Hepatocyte (in vitro differentiated cells): ENCODE measurements around the gene PLCB2. TPM values are rescaled to one million over a fixed set of nuclear protein-coding genes. Genes with fewer than 3 reads are reported as not detected.

ENCODE experiments used
- DNase-seq: peaks from one replicate; pipeline ENCODE4 v3.0.0-alpha.2; 2016; ENCODE audit warnings: low spot score
- H2AFZ ChIP-seq: fragments of 200-600 bp; sonication (generic); 2 replicates; pipeline ENCODE4 v1.6.0; 2016; ENCODE audit warnings: antibody characterized with exemption, mild to moderate bottlenecking
- H3K27ac ChIP-seq: fragments of 200-600 bp; sonication (generic); 2 replicates; pipeline ENCODE4 v1.5.1; 2016; ENCODE audit warnings: mild to moderate bottlenecking
- H3K27me3 ChIP-seq: fragments of 200-600 bp; sonication (generic); 2 replicates; pipeline ENCODE4 v1.6.1; 2016
- H3K36me3 ChIP-seq: fragments of 200-600 bp; sonication (generic); replicated peaks from 2 replicates; pipeline ENCODE4 v1.5.1; 2016; ENCODE audit warnings: low read depth; ENCODE audit not compliant: insufficient read depth
- H3K4me1 ChIP-seq: fragments of 200-600 bp; sonication (generic); 2 replicates; pipeline ENCODE4 v1.5.1; 2016; ENCODE audit warnings: mild to moderate bottlenecking, moderate library complexity; ENCODE audit not compliant: insufficient read depth
- H3K4me2 ChIP-seq: fragments of 200-600 bp; sonication (generic); 2 replicates; pipeline ENCODE4 v1.6.0; 2016
- H3K4me3 ChIP-seq: fragments of 200-600 bp; sonication (generic); 2 replicates; pipeline ENCODE4 v1.5.1; 2016; ENCODE audit warnings: mild to moderate bottlenecking
- H3K79me2 ChIP-seq: fragments of 200-600 bp; sonication (generic); 2 replicates; pipeline ENCODE4 v1.6.0; 2017; ENCODE audit warnings: mild to moderate bottlenecking
- H3K9me2 ChIP-seq: fragments of 200-600 bp; sonication (generic); replicated peaks from 2 replicates; pipeline ENCODE4 v1.6.0; 2017; ENCODE audit warnings: mild to moderate bottlenecking; ENCODE audit not compliant: insufficient read depth
- H3K9me3 ChIP-seq: fragments of 200-600 bp; sonication (generic); 2 replicates; pipeline ENCODE4 v1.5.1; 2016; ENCODE audit warnings: low read depth, mild to moderate bottlenecking
- H4K20me1 ChIP-seq: fragments of 200-600 bp; sonication (generic); 2 replicates; pipeline ENCODE4 v1.6.0; 2016; ENCODE audit warnings: mild to moderate bottlenecking; ENCODE audit not compliant: insufficient read depth, poor library complexity, severe bottlenecking
- EZH2 ChIP-seq: fragments of 200-600 bp; sonication (generic); IDR thresholded peaks from 2 replicates; pipeline ENCODE4 v1.6.1; 2016; ENCODE audit warnings: antibody characterized with exemption, mild to moderate bottlenecking, borderline replicate concordance
- EZH2phosphoT487 ChIP-seq: fragments of 200-600 bp; sonication (generic); IDR thresholded peaks from one replicate; pipeline ENCODE4 v1.6.1; 2018; ENCODE audit warnings: antibody characterized with exemption, mild to moderate bottlenecking, low read depth, moderate library complexity; ENCODE audit not compliant: unreplicated experiment, severe bottlenecking
- WGBS: methylation state at CpG from one replicate; pipeline ENCODE4 v1.1.6; 2016; ENCODE audit warnings: low lambda C conversion rate; ENCODE audit errors: missing lambda C conversion rate; 5-methylcytosine and 5-hydroxymethylcytosine counted together
- polyA plus RNA-seq: library from polyadenylated mRNA; unstranded; fragments of >200 nt; fragmentation: Nextera tagmentation; extraction: Ambion mirVana; gene quantifications from 2 replicates; pipeline ENCODE4 v1.2.1, GENCODE V29; 2016
- total RNA-seq: library from RNA; depleted of rRNA; stranded (reverse); fragments of >200 nt; gene quantifications from 2 replicates; pipeline ENCODE4 v1.2.3, GENCODE V29; 2014
- TF ChIP-seq, protein P1 (sequence below): fragments of 200-600 bp; sonication (generic); IDR thresholded peaks from 2 replicates; pipeline ENCODE4 v1.5.1; 2016; ENCODE audit warnings: antibody characterized with exemption, mild to moderate bottlenecking; ENCODE audit not compliant: poor library complexity

PLCB2 gene
- total and polyA plus RNA-seq, 2 experiments from 2014 or later, result 1.7 to 4.4 TPM

DNA sequence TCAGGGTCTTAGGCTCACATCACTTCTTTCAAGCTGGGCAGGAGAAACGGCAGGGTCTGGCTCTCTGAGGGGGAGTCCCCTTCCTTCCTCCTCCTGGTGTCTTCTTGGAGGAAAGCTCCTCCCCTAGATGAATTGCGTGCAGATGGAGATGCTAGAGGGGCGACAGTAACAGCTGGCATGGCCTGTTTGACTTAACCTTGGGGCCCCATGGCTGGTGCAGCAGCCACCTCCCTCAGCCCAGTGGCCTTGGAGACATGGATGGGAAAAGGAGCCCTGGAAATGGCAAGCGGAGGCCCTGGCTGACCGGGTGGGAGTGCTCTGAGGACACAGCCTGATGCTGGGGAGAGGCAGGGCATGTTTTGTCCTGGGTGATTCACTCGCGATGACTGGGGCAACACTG is 48.7 kb downstream of the PLCB2 start:
- Histone ChIP-seq H3K4me2 (no peak overlapping the region), H3K9me2 (no peaks in the 10 kb centered on the region), H3K79me2 (no peaks in the 10 kb centered on the region), H3K4me3 (no peak overlapping the region), H3K36me3 (no peaks in the 10 kb centered on the region), H3K9me3 (no peaks in the 10 kb centered on the region), H4K20me1 (no peaks in the 10 kb centered on the region), H3K27me3 (peaks cover 3% of the 10 kb centered on the region), H2AFZ (no peak overlapping the region), H3K4me1 (peaks cover 11% of the 10 kb centered on the region), H3K27ac (no peak overlapping the region)
- WGBS, result 69% methylated on average over 7 of the region's 7 CpGs
- TF ChIP-seq EZH2phosphoT487 (no peak), EZH2 (no peak)
- TF ChIP-seq, protein P1, sequence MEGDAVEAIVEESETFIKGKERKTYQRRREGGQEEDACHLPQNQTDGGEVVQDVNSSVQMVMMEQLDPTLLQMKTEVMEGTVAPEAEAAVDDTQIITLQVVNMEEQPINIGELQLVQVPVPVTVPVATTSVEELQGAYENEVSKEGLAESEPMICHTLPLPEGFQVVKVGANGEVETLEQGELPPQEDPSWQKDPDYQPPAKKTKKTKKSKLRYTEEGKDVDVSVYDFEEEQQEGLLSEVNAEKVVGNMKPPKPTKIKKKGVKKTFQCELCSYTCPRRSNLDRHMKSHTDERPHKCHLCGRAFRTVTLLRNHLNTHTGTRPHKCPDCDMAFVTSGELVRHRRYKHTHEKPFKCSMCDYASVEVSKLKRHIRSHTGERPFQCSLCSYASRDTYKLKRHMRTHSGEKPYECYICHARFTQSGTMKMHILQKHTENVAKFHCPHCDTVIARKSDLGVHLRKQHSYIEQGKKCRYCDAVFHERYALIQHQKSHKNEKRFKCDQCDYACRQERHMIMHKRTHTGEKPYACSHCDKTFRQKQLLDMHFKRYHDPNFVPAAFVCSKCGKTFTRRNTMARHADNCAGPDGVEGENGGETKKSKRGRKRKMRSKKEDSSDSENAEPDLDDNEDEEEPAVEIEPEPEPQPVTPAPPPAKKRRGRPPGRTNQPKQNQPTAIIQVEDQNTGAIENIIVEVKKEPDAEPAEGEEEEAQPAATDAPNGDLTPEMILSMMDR, result no peak
- no peak for DNase-seq

DNA sequence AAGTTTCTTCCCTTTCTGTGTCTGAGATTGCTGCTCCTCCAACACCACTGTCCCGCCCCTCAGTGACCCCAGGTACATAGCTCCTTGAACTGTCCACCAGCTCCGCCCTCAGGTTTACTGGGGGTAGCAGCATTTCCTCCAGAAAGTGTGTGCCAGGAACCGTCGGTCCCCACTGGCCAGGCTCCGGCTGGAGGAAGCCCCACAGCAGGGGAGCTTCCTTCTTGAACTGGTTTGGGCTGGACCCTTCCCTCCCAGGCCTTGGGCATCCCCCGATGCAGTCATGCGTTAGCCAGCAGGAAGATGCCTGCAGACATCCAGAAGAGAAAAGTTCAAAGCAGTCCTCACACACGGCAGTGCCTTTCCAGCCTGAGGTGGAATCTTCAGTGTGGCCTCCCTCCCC is 49.2 kb downstream of the PLCB2 start:
- Histone ChIP-seq H3K27me3 (peaks cover 8% of the 10 kb centered on the region), H3K79me2 (no peaks in the 10 kb centered on the region), H3K36me3 (no peaks in the 10 kb centered on the region), H4K20me1 (no peaks in the 10 kb centered on the region), H3K4me3 (no peak overlapping the region), H2AFZ (no peak overlapping the region), H3K9me3 (no peaks in the 10 kb centered on the region), H3K27ac (no peak overlapping the region), H3K4me2 (no peak overlapping the region), H3K9me2 (no peaks in the 10 kb centered on the region), H3K4me1 (peaks cover 8% of the 10 kb centered on the region)
- TF ChIP-seq EZH2 (no peak), EZH2phosphoT487 (no peak)
- TF ChIP-seq, protein P1, result no peak
- DNase-seq, result no peak
- 65% methylated on average over 8 of the region's 8 CpGs for WGBS

DNA sequence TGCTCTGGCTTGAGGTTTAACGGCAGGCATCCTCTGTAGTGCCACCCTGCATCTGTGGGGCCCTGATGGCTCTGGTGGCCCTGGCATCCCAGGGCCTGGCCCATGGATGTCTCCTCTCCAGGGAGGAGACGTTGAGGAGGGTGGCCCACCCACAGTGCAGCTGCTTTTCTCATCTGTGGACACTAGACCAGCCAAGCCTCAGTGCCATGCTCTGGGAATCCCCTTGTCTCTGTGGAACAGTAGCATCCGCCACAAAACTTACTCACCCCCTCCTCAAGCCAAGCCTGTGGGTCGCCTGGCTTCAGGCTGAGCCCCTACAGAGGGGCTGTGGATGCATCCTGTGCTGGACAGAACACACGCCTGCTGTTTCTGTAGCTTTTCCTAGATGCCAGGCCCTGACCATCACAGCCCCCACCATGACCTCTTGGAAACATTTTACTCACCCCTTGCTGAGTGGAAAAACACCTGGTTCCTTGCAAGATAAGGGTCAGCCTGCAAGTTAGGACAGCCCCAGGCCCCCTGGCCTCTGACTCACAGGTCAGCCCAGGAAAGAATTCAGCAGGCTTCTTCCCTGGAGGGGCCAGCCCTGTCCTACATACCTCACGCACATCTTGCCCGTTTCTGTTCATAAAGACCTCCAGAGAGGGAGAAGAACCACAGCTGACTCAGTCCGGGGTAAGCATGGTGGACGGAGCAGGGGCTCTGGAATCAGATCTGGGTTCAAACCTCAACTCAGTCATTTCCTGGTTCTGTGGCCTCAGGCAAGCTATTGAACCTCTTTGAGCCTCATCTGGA is 49.9 kb downstream of the PLCB2 start:
- 79% methylated on average over 9 of the region's 9 CpGs for WGBS
- DNase-seq, result no peak

More for the DNA sequence above, 49.9 kb downstream of the PLCB2 start:
- H3K4me2 ChIP-seq, result no peak overlapping the region
- H3K79me2 ChIP-seq, result no peaks in the 10 kb centered on the region
- no peak for TF ChIP-seq EZH2phosphoT487
- TF ChIP-seq, protein P1, result no peak
- no peaks in the 10 kb centered on the region for H4K20me1 ChIP-seq
- H3K4me3 ChIP-seq, result no peak overlapping the region
- no peaks in the 10 kb centered on the region for H3K9me3 ChIP-seq
- peaks cover 5% of the 10 kb centered on the region for H3K4me1 ChIP-seq
- H3K36me3 ChIP-seq, result no peaks in the 10 kb centered on the region
- no peaks in the 10 kb centered on the region for H3K9me2 ChIP-seq
- H3K27me3 ChIP-seq, result peaks cover 11% of the 10 kb centered on the region
- H3K27ac ChIP-seq, result no peak overlapping the region
- no peak overlapping the region for H2AFZ ChIP-seq
